ENCODE data around the gene DNAJA2.
A peak's percentile ranks its signal among the peaks of the same experiment; 100 is the strongest.
"Not testable (repeated sequence)": the region's sequence is repeated elsewhere in the genome, so short reads cannot be mapped to it uniquely, and the experiment has no call there.

DNAJA2 gene

GRCh38 chr16:46948548-46949166 is 24.8 kb downstream of the DNAJA2 start:
- Histone ChIP-seq H3K4me1 (ENCODE audit: control insufficient read depth, insufficient read depth, low read length) (no peaks in the 10 kb centered on the region), H3K9me3 (ENCODE audit: control insufficient read depth, insufficient read depth, low read depth, low read length) (no peaks in the 10 kb centered on the region), H3K4me3 (ENCODE audit: low read depth, low read length) (no peak overlapping the region), H3K27ac (ENCODE audit: extremely low read depth, low read depth, low read length) (no peak overlapping the region), H3K36me3 (ENCODE audit: control insufficient read depth in 2 of 2, insufficient read depth in 1 of 2, low read length in 2 of 2) (no peaks in the 10 kb centered on the region; a peak in 1 of 3 replicates)
- TF ChIP-seq ZNF513 (tag by site-specific recombination; IDR thresholded peaks at IDR 0.05) (no peak), ZNF777 (tag by site-specific recombination; IDR thresholded peaks at IDR 0.05; ENCODE audit: borderline replicate concordance) (no peak), ZNF555 (tag by site-specific recombination; conservative IDR thresholded peaks at IDR 0.05) (no peak), ZNF501 (tag by site-specific recombination; IDR thresholded peaks at IDR 0.05) (no peak), PATZ1 (tag by site-specific recombination; IDR thresholded peaks at IDR 0.05) (no peak), ZNF544 (tag by site-specific recombination; IDR thresholded peaks at IDR 0.05) (no peak), HOXA7 (CRISPR knock-in tag; IDR thresholded peaks at IDR 0.05; ENCODE audit: borderline replicate concordance) (no peak), ZSCAN16 (tag by site-specific recombination; IDR thresholded peaks at IDR 0.05) (no peak), ZNF311 (tag by site-specific recombination; IDR thresholded peaks at IDR 0.05; ENCODE audit: borderline replicate concordance) (no peak), CTCF (tag by site-specific recombination; IDR thresholded peaks at IDR 0.05) (no peak)
- ChIA-PET CTCF (interaction anchor here (0.5 to 3.6 kb wide), 13 partner anchors 8 to 1581 kb away, joined by 3 to 19 read pairs (median 5); no protein-coding TSS in a partner anchor), POLR2A (no interaction called here)

- no peaks in the 10 kb centered on the region for H3K9me3 ChIP-seq (ENCODE audit: control insufficient read depth, insufficient read depth, low read depth, low read length)
- CTCF ChIA-PET: interaction anchor here (0.5 to 3.6 kb wide), 15 partner anchors 9 to 1582 kb away, joined by 3 to 19 read pairs (median 4); no protein-coding TSS in a partner anchor
- TF ChIP-seq ZNF654 (tag by site-specific recombination; IDR thresholded peaks at IDR 0.05; ENCODE audit: low read depth) (peak; percentile 72), ZNF26 (tag by site-specific recombination; IDR thresholded peaks at IDR 0.05) (no peak), ZNF624 (tag by site-specific recombination; IDR thresholded peaks at IDR 0.05) (no peak), CTCF (tag by site-specific recombination; IDR thresholded peaks at IDR 0.05) (peak; percentile 49), ZNF660 (tag by site-specific recombination; IDR thresholded peaks at IDR 0.05) (0 out of 2 replicates have a peak, but pooled peaks have one; percentile 44)
- no peak overlapping the region for H3K4me3 ChIP-seq (ENCODE audit: low read depth, low read length)
- H3K4me1 ChIP-seq (ENCODE audit: control insufficient read depth, insufficient read depth, low read length): no peaks in the 10 kb centered on the region
- H3K27ac ChIP-seq (ENCODE audit: extremely low read depth, low read depth, low read length): no peak overlapping the region
- no peaks in the 10 kb centered on the region for H3K36me3 ChIP-seq (ENCODE audit: control insufficient read depth in 2 of 2, insufficient read depth in 1 of 2, low read length in 2 of 2)
- POLR2A ChIA-PET: no interaction called here
Measured at GRCh38 chr16:46947900-46948547, 25.4 kb downstream of the DNAJA2 start.

DNA sequence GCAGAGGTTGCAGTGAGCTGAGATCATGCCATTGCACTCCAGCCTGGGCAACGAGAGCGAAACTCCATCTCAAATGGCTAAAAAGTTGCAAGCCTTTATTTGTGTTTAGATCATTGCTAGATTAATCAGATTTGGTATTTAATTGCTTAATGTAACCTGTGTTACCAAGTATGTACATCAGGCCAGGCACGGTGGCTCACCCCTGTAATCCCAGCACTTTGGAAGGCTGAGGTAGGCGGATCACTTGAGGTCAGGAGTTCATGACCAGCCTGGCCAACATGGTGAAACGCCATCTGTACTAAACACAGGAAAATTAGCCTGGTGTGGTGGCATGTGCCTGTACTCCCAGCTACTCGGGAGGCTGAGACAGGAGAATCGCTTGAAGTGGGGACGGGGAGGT is 28.8 kb downstream of the DNAJA2 start:
- H3K4me3 ChIP-seq (ENCODE audit: low read depth, low read length); H3K36me3 ChIP-seq (ENCODE audit: control insufficient read depth in 2 of 2, insufficient read depth in 1 of 2, low read length in 2 of 2); H3K27ac ChIP-seq (ENCODE audit: extremely low read depth, low read depth, low read length); H3K4me1 ChIP-seq (ENCODE audit: control insufficient read depth, insufficient read depth, low read length); POLR2A ChIA-PET; CTCF ChIA-PET; H3K9me3 ChIP-seq (ENCODE audit: control insufficient read depth, insufficient read depth, low read depth, low read length): not testable (repeated sequence)

Data from HEK293 (cell line).